Measurements from ENCODE around the gene QSOX1. TPM values are rescaled to one million over a fixed set of nuclear protein-coding genes. Genes with fewer than 3 reads are reported as not detected.

Gene QSOX1
- total and polyA plus RNA-seq, 2 of the 4 experiments (the other 2 are of a cell fraction) = 102 to 791 TPM

GRCh38 chr1:180243517-180244221, 89.0 kb downstream of the QSOX1 start:
- H3K14ac ChIP-seq (replicated peaks; ENCODE audit: low read depth, low read length) = no peak overlapping the region
- H3K27me3 ChIP-seq (ENCODE audit: control insufficient read depth, insufficient read depth, low read length) = peaks cover 51% of the 10 kb centered on the region
- no peak overlapping the region for H3K27ac ChIP-seq (ENCODE audit: insufficient read depth, low read length)
- WGBS, 2 experiments (ENCODE audit: extremely low coverage in 2 of 2, insufficient read length in 1 of 2) = 100% methylated on average over 1 of the region's 11 CpGs; no CpG with 5 or more reads in 1 of the 2 experiments
- no peaks in the 10 kb centered on the region for H3K79me1 ChIP-seq (ENCODE audit: low read depth in 1 of 2, low read length in 2 of 2)
- TF ChIP-seq NFE2L2 (IDR thresholded peaks at IDR 0.05; ENCODE audit: low read depth, low read length) (no peak), FOS (IDR thresholded peaks at IDR 0.05; ENCODE audit: low read depth, low read length) (no peak), CEBPB (IDR thresholded peaks at IDR 0.05; ENCODE audit: low read depth, low read length) (no peak), RCOR1 (IDR thresholded peaks at IDR 0.05; ENCODE audit: insufficient replicate concordance, low read length) (no peak), ELK1 (IDR thresholded peaks at IDR 0.05; ENCODE audit: borderline replicate concordance, low read depth, low read length) (no peak), MXI1 (IDR thresholded peaks at IDR 0.05; ENCODE audit: borderline replicate concordance, low read depth, low read length) (no peak), BHLHE40 (IDR thresholded peaks at IDR 0.05; ENCODE audit: low read depth, low read length) (no peak), MAFK (IDR thresholded peaks at IDR 0.05; ENCODE audit: low read depth, low read length) (no peak), RFX5 (IDR thresholded peaks at IDR 0.05; ENCODE audit: low read depth, low read length) (no peak), POLR2A (IDR thresholded peaks at IDR 0.05; ENCODE audit: low read depth, low read length) (no peak), MAZ (IDR thresholded peaks at IDR 0.05; ENCODE audit: borderline replicate concordance, low read depth, low read length) (no peak), SMC3 (IDR thresholded peaks at IDR 0.05; ENCODE audit: low read depth, low read length) (no peak), USF2 (IDR thresholded peaks at IDR 0.05; ENCODE audit: low read depth, low read length) (no peak), CHD1 (IDR thresholded peaks at IDR 0.05; ENCODE audit: low read depth, low read length) (no peak)
- H2AK5ac ChIP-seq (ENCODE audit: low read depth, low read length) = no peak overlapping the region
- H2BK120ac ChIP-seq (ENCODE audit: low read depth, low read length) = no peak overlapping the region
- H2BK20ac ChIP-seq (ENCODE audit: low read depth, low read length) = no peak overlapping the region
- no peak overlapping the region for H3K4me3 ChIP-seq (ENCODE audit: insufficient read depth, low read depth, low read length)
- no peak overlapping the region for H2AFZ ChIP-seq (replicated peaks; ENCODE audit: low read length, poor library complexity)
- H3K9me3 ChIP-seq (ENCODE audit: control insufficient read depth, insufficient read depth, low read length) = peaks cover 2% of the 10 kb centered on the region; the same call in 1 of the 2 replicates
- in situ Hi-C loops (cut with MboI; ENCODE audit: low sequenced_read_pairs) (no loop called here), intact Hi-C loops (cut with micrococcal nuclease) (no loop called here), dilution Hi-C loops (cut with HindIII; ENCODE audit: low sequenced_read_pairs, unreplicated experiment) (no loop called here)
- POLR2A ChIA-PET (ENCODE audit: unreplicated experiment) = no interaction called here
- CTCF ChIA-PET = no interaction called here
- no peak overlapping the region for H4K5ac ChIP-seq (ENCODE audit: low read depth, low read length)
- H3K4me2 ChIP-seq (ENCODE audit: low read depth, low read length) = no peak overlapping the region
- no peaks in the 10 kb centered on the region for H4K20me1 ChIP-seq (ENCODE audit: insufficient read depth, low read length)
- no peak overlapping the region for H3K4ac ChIP-seq (ENCODE audit: low read depth, low read length)
- no peak overlapping the region for H3K18ac ChIP-seq (ENCODE audit: low read depth, low read length)
- H3K9me1 ChIP-seq (ENCODE audit: insufficient read depth, low read length) = no peaks in the 10 kb centered on the region
- H3K36me3 ChIP-seq (ENCODE audit: control insufficient read depth, insufficient read depth, low read length) = no peaks in the 10 kb centered on the region
- BruUV-seq (replicated peaks) = no TSS peak
- H2BK5ac ChIP-seq (ENCODE audit: low read depth, low read length, poor library complexity, severe bottlenecking) = no peak overlapping the region
- H3K9ac ChIP-seq (ENCODE audit: low read depth, low read length) = no peak overlapping the region
- H2AK9ac ChIP-seq (replicated peaks; ENCODE audit: low read depth, low read length, poor library complexity) = no peak overlapping the region
- no peak overlapping the region for H3K23ac ChIP-seq (ENCODE audit: low read depth, low read length)
- no peaks in the 10 kb centered on the region for H3K4me1 ChIP-seq (ENCODE audit: control insufficient read depth, insufficient read depth, low read length)
- DNase-seq = no peak
- no peak overlapping the region for H4K8ac ChIP-seq (ENCODE audit: low read depth in 2 of 2, low read length in 2 of 2)
- ATAC-seq (ENCODE audit: low read depth) = no peak
- no peak overlapping the region for H2BK15ac ChIP-seq (ENCODE audit: low read depth, low read length)
- H3K56ac ChIP-seq (ENCODE audit: extremely low read depth, insufficient read depth, low read length) = no peak overlapping the region
- H4K91ac ChIP-seq (ENCODE audit: insufficient read depth, low read depth, low read length) = no peak overlapping the region
